Fibroblast of pulmonary artery (primary cell): ENCODE measurements around the gene MPP3.

Experiments used
- DNase-seq: peaks from one replicate; pipeline ENCODE4 v3.0.0-alpha.2; 2010; ENCODE audit warnings: low read depth
- H3K4me3 ChIP-seq: replicated peaks from 2 replicates; pipeline ENCODE4 v1.5.1; 2011; ENCODE audit warnings: low read depth, mild to moderate bottlenecking, control low read depth, low read length, moderate library complexity
- CTCF ChIP-seq: IDR thresholded peaks from 2 replicates; pipeline ENCODE4 v1.5.1; 2011; ENCODE audit warnings: mild to moderate bottlenecking, control low read depth, low read length, inconsistent platforms; ENCODE audit errors: missing control alignments

MPP3 gene

DNA sequence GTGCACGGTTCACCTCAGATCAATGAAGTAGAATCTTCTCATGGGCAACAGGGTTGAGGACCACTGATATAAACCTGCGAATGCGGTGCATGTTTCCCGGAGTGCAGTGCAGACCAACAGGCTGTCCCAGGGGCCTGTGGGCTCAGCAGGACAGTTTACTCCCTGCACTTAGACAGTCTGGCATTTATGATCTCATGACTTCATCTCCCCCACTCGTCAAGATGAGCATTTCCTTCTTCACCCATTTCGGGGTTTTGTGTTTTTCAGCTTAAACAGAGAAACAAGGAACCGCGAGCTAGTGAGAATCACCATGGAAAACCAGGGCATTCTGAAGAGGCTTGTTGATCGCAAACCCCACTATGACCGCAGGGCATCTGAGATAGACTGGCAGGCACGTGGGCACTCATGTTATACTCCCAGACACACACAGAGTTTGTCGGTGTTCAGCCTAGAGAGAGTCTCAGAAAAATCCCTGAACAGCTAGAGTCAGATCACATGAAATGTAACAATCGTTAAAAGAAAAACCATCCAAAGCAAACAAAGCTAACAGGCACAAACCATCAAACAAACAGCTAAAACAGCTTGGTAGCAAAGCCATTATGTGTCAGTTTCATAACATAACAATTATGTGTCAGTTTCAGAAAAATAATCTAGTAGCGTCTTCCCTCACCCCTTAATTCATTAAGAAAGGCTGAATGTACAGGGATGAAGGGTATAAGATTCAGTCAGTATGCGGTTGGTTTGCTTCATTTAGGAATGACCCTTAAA is 49.8 kb downstream of the MPP3 start:
- H3K4me3 ChIP-seq: no peak overlapping the region
- TF ChIP-seq CTCF: no peak
- no peak for DNase-seq

- no peak for DNase-seq
- no peak for TF ChIP-seq CTCF
- H3K4me3 ChIP-seq: peak within 1 kb of the TSS; percentile 83
Measured at GRCh38 chr17:43780135-43780534, 52.8 kb downstream of the MPP3 start, which contains the start of gene CFAP97D1. TSS of gene CFAP97D1 (plus strand) at chr17:43780435. CDS start at chr17:43780463, 28 bp downstream.

GRCh38 chr17:43779145-43780125 is 53.5 kb downstream of the MPP3 start:
- peak overlapping the region; percentile 83 for H3K4me3 ChIP-seq
- TF ChIP-seq CTCF: peak; percentile 19
- DNase-seq: peak; percentile 34

GRCh38 chr17:43778337-43779144 is 54.4 kb downstream of the MPP3 start, which contains the start of gene DUSP3:
TSS of gene DUSP3 (minus strand) at chr17:43778977. CDS start at chr17:43778924, 53 bp downstream.
- no peak for TF ChIP-seq CTCF
- DNase-seq: peak; percentile 94
- H3K4me3 ChIP-seq: peak within 1 kb of the TSS; percentile 83

DNA sequence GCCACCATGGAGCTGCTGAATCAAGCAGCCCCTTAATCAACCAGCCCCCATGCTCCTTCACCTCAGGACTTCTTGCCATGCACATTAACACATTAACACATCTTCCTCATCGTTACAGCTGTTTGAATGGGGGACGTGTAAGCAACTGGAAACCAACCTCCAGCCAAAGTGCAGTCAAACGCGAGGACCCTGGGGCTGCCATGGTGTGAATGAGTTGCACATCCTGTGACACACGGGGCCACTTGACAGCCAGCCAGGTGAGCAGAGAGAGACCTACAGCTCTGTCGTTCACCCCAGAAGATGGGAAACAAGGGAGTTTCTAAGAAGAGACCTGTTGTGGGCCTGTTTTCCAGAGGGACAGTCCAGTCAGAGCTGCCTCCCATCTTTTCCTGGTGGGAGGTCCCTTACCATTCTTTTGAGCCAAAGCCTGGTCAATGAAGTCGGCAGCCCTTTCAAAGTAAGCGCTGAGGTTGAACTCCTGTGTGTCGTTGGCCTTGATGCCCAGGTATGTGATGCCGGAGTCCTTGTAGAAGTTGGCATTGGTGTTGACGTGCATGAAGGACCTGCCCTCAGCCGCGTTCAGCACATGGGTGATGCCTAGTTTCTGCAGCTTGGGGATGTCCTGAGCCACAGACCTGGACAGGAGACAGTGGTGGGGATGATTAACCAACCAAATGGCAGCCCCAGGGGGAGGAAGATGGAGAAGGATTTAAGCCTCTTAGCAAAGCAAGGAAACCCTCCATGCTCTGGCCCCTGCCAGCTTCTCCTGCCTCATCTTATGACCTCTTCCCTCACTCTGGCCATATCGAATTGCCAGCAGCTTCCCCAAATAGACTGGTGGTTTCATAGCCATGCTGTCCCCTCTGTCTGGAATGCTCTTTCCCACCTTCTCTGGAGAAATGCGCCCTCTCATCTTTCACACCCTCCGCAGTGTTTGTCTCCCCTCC is 58.4 kb downstream of the MPP3 start:
- no peak overlapping the region for H3K4me3 ChIP-seq
- no peak for DNase-seq
- no peak for TF ChIP-seq CTCF
